ENCODE measurements around the gene KNSTRN. TPM values are rescaled to one million over a fixed set of nuclear protein-coding genes. Genes with fewer than 3 reads are reported as not detected.
A peak's percentile ranks its signal among the peaks of the same experiment; 100 is the strongest.

The KNSTRN gene
- polyA plus RNA-seq, 3 donors from 2014 or later: 2.7 to 5.6 (median 2.8) TPM

- H3K36me3 Mint-ChIP-seq: peaks cover 0 to 11% (median 6%) of the 10 kb centered on the region in 3 donors
- peaks cover 0 to 7% (median 5%) of the 10 kb centered on the region in 3 donors for H3K27me3 Mint-ChIP-seq (ENCODE audit: low read depth in 3 of 3)
- H3K9me3 Mint-ChIP-seq: no peaks in the 10 kb centered on the region
- peaks cover 0 to 2% of the 10 kb centered on the region in 2 donors for H3K4me1 Mint-ChIP-seq
- DNase-seq: no peak
- no peak overlapping the region for H3K4me3 Mint-ChIP-seq
- H3K27ac Mint-ChIP-seq: no peak overlapping the region
Measured at GRCh38 chr15:40427188-40427587, 44.7 kb downstream of the KNSTRN start.

GRCh38 chr15:40428185-40428584 is 45.7 kb downstream of the KNSTRN start:
- Mint-ChIP-seq H3K4me3 (no peak overlapping the region), H3K27ac (no peak overlapping the region), H3K36me3 (peaks cover 0 to 11% (median 6%) of the 10 kb centered on the region in 3 donors), H3K4me1 (peaks cover 0 to 2% of the 10 kb centered on the region in 2 donors), H3K9me3 (no peaks in the 10 kb centered on the region), H3K27me3 (ENCODE audit: low read depth in 3 of 3) (peaks cover 0 to 7% (median 4%) of the 10 kb centered on the region in 3 donors)
- no peak for DNase-seq

GRCh38 chr15:40429068-40429710 is 46.7 kb downstream of the KNSTRN start:
- Mint-ChIP-seq H3K27me3 (ENCODE audit: low read depth in 3 of 3) (peaks cover 0 to 5% (median 1%) of the 10 kb centered on the region in 3 donors), H3K4me1 (no peaks in the 10 kb centered on the region), H3K27ac (no peak overlapping the region), H3K36me3 (peaks cover 0 to 11% (median 3%) of the 10 kb centered on the region in 3 donors), H3K9me3 (no peaks in the 10 kb centered on the region), H3K4me3 (no peak overlapping the region)
- no peak for DNase-seq

- H3K4me3 Mint-ChIP-seq: no peak overlapping the region
- H3K27me3 Mint-ChIP-seq (ENCODE audit: low read depth in 3 of 3): peaks cover 0 to 2% (median 0%) of the 10 kb centered on the region in 3 donors
- no peak overlapping the region for H3K27ac Mint-ChIP-seq
- no peak for DNase-seq
- peaks cover 0 to under 1% of the 10 kb centered on the region in 2 donors for H3K4me1 Mint-ChIP-seq
- H3K9me3 Mint-ChIP-seq: no peaks in the 10 kb centered on the region
- peaks cover 0 to 11% (median 0%) of the 10 kb centered on the region in 3 donors for H3K36me3 Mint-ChIP-seq
Measured at GRCh38 chr15:40430271-40430805, 47.8 kb downstream of the KNSTRN start.

- peaks cover 5 to 9% (median 7%) of the 10 kb centered on the region in 3 donors for H3K27me3 Mint-ChIP-seq (ENCODE audit: low read depth in 3 of 3)
- H3K36me3 Mint-ChIP-seq: peaks cover 0 to 4% (median 0%) of the 10 kb centered on the region in 3 donors
- peak overlapping the region in 4 of 5 donors; percentile 54 to 60 (median 56) for H3K4me3 Mint-ChIP-seq
- H3K9me3 Mint-ChIP-seq: no peaks in the 10 kb centered on the region
- no peak overlapping the region for H3K27ac Mint-ChIP-seq
- H3K4me1 Mint-ChIP-seq: peaks cover 21 to 24% of the 10 kb centered on the region in 2 donors
- no peak for DNase-seq
Measured at GRCh38 chr15:40435023-40435709, 52.6 kb downstream of the KNSTRN start.

GRCh38 chr15:40435710-40436089 is 53.2 kb downstream of the KNSTRN start:
- H3K9me3 Mint-ChIP-seq: no peaks in the 10 kb centered on the region
- peaks cover 23 to 26% of the 10 kb centered on the region in 2 donors for H3K4me1 Mint-ChIP-seq
- DNase-seq: no peak
- H3K27ac Mint-ChIP-seq: no peak overlapping the region
- H3K36me3 Mint-ChIP-seq: no peaks in the 10 kb centered on the region
- peaks cover 6 to 12% (median 7%) of the 10 kb centered on the region in 3 donors for H3K27me3 Mint-ChIP-seq (ENCODE audit: low read depth in 3 of 3)
- peak overlapping the region in 4 of 5 donors; percentile 54 to 60 (median 56) for H3K4me3 Mint-ChIP-seq

GRCh38 chr15:40436116-40436891 is 53.8 kb downstream of the KNSTRN start:
- peak overlapping the region in 2 of 6 donors; percentile 53 to 65 for H3K27ac Mint-ChIP-seq
- peak overlapping the region; percentile 30 to 72 (median 65) for H3K4me3 Mint-ChIP-seq
- no peak for DNase-seq
- H3K36me3 Mint-ChIP-seq: no peaks in the 10 kb centered on the region
- H3K4me1 Mint-ChIP-seq: peaks cover 23 to 26% of the 10 kb centered on the region in 2 donors
- H3K9me3 Mint-ChIP-seq: no peaks in the 10 kb centered on the region
- peaks cover 7 to 13% (median 7%) of the 10 kb centered on the region in 3 donors for H3K27me3 Mint-ChIP-seq (ENCODE audit: low read depth in 3 of 3)

- Mint-ChIP-seq H3K27me3 (ENCODE audit: low read depth in 3 of 3) (peaks cover 7 to 15% (median 9%) of the 10 kb centered on the region in 3 donors), H3K9me3 (no peaks in the 10 kb centered on the region), H3K4me1 (peaks cover 23 to 26% of the 10 kb centered on the region in 2 donors), H3K36me3 (no peaks in the 10 kb centered on the region), H3K4me3 (peak overlapping the region in 4 of 5 donors; percentile 42 to 68 (median 54)), H3K27ac (peak overlapping the region in 2 of 6 donors; percentile 53 to 65)
- no peak for DNase-seq
Measured at GRCh38 chr15:40436892-40437751, 54.6 kb downstream of the KNSTRN start.

- Mint-ChIP-seq H3K27ac (no peak overlapping the region), H3K27me3 (ENCODE audit: low read depth in 3 of 3) (peaks cover 9 to 21% (median 13%) of the 10 kb centered on the region in 3 donors), H3K4me1 (peaks cover 31 to 34% of the 10 kb centered on the region in 2 donors), H3K36me3 (no peaks in the 10 kb centered on the region), H3K9me3 (no peaks in the 10 kb centered on the region), H3K4me3 (peak overlapping the region in 4 of 5 donors; percentile 21 to 51 (median 27))
- no peak for DNase-seq
Measured at GRCh38 chr15:40437752-40438687, 55.5 kb downstream of the KNSTRN start.

GRCh38 chr15:40438712-40439111 is 56.2 kb downstream of the KNSTRN start:
- Mint-ChIP-seq H3K36me3 (no peaks in the 10 kb centered on the region), H3K27me3 (ENCODE audit: low read depth in 3 of 3) (peaks cover 9 to 21% (median 13%) of the 10 kb centered on the region in 3 donors), H3K9me3 (no peaks in the 10 kb centered on the region), H3K4me1 (peaks cover 38 to 41% of the 10 kb centered on the region in 2 donors), H3K27ac (no peak overlapping the region), H3K4me3 (peak overlapping the region in 3 of 5 donors; percentile 7 to 23 (median 21))
- DNase-seq: no peak

GRCh38 chr15:40439461-40439959 is 57.0 kb downstream of the KNSTRN start:
- Mint-ChIP-seq H3K27ac (peak overlapping the region in 4 of 6 donors; percentile 42 to 82 (median 64)), H3K36me3 (no peaks in the 10 kb centered on the region), H3K4me1 (peaks cover 46 to 49% of the 10 kb centered on the region in 2 donors), H3K4me3 (peak overlapping the region; percentile 84 to 93 (median 86)), H3K27me3 (ENCODE audit: low read depth in 3 of 3) (peaks cover 9 to 21% (median 13%) of the 10 kb centered on the region in 3 donors), H3K9me3 (no peaks in the 10 kb centered on the region)
- no peak for DNase-seq
